ENCODE data around the gene TYMS.
A peak's percentile ranks its signal among the peaks of the same experiment; 100 is the strongest.

The TYMS gene

GRCh38 chr18:657311-658000 is at the start of gene TYMS:
Gene TYMS (plus strand): TSS chr18:657653. CDS start chr18:657743, 90 bp downstream.
- peak; percentile 57 for DNase-seq

- DNase-seq: no peak
Observed at GRCh38 chr18:607930-608329, 49.5 kb upstream of the TYMS start.

GRCh38 chr18:610214-610928 is 47.1 kb upstream of the TYMS start:
- DNase-seq: no peak

GRCh38 chr18:612156-612555 is 45.3 kb upstream of the TYMS start:
- DNase-seq: no peak

GRCh38 chr18:614193-614592 is 43.3 kb upstream of the TYMS start:
- DNase-seq: no peak

- no peak for DNase-seq
Observed at GRCh38 chr18:615092-615521, 42.3 kb upstream of the TYMS start.

- DNase-seq: no peak
Observed at GRCh38 chr18:615773-616172, 41.7 kb upstream of the TYMS start.

GRCh38 chr18:616380-616995 is 41.0 kb upstream of the TYMS start:
- DNase-seq: no peak

GRCh38 chr18:617970-618504 is 39.4 kb upstream of the TYMS start:
- DNase-seq: no peak

GRCh38 chr18:618618-619017 is 38.8 kb upstream of the TYMS start:
- no peak for DNase-seq

GRCh38 chr18:621291-622043 is 36.0 kb upstream of the TYMS start:
- no peak for DNase-seq

GRCh38 chr18:622289-622688 is 35.2 kb upstream of the TYMS start:
- no peak for DNase-seq

GRCh38 chr18:623761-624620 is 33.5 kb upstream of the TYMS start:
- DNase-seq: peak; percentile 50

GRCh38 chr18:627231-627630 is 30.2 kb upstream of the TYMS start:
- DNase-seq: no peak

- no peak for DNase-seq
Observed at GRCh38 chr18:629269-630150, 27.9 kb upstream of the TYMS start.

- DNase-seq: no peak
Observed at GRCh38 chr18:631560-631959, 25.9 kb upstream of the TYMS start.

- DNase-seq: no peak
Observed at GRCh38 chr18:634551-635045, 22.9 kb upstream of the TYMS start.

GRCh38 chr18:635171-635570 is 22.3 kb upstream of the TYMS start:
- DNase-seq: no peak

GRCh38 chr18:641224-641623 is 16.2 kb upstream of the TYMS start:
- DNase-seq: no peak

GRCh38 chr18:644395-645004 is 13.0 kb upstream of the TYMS start:
- peak; percentile 13 for DNase-seq
